KOPT-K1 (cell line): ENCODE results near the gene A2ML1.
"Not testable (repeated sequence)": the region's sequence is repeated elsewhere in the genome, so short reads cannot be mapped to it uniquely, and the experiment has no call there.

Experiments
- H3K27ac ChIP-seq: fragments of 200-600 bp; sonication (generic); 2 replicates; pipeline ENCODE4 v1.5.1; 2016; ENCODE audit warnings: antibody characterized with exemption, mild to moderate bottlenecking, low read depth, low read length; ENCODE audit not compliant: poor library complexity, severe bottlenecking
- H3K36me3 ChIP-seq: fragments of 200-600 bp; sonication (generic); 2 replicates; pipeline ENCODE4 v1.5.1; 2017; ENCODE audit warnings: antibody characterized with exemption, mild to moderate bottlenecking, low read length, moderate library complexity; ENCODE audit not compliant: insufficient read depth
- H3K9me3 ChIP-seq: fragments of 200-600 bp; sonication (generic); 2 replicates; pipeline ENCODE4 v1.5.1; 2017; ENCODE audit warnings: antibody characterized with exemption, low read length, mild to moderate bottlenecking; ENCODE audit not compliant: insufficient read depth, poor library complexity, severe bottlenecking

Gene A2ML1

DNA sequence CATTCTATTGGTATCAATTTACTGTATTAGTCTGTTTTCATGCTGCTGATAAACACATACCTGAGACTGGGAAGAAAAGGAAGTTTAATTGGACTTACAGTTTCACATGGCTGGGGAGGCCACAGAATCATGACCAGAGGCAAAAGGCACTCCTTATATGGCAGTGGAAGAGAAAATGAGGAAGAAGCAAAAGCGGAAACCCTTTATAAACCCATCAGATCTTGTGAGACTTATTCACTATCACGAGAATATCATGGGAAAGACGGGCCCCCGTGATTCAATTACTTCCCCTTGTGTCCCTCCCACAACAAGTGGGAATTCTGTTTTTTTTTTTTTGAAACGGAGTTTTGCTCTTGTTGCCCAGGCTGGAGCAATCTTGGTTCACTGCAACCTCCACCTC, 80.3 kb downstream of the A2ML1 start:
- not testable (repeated sequence) for H3K36me3 ChIP-seq, H3K27ac ChIP-seq
- peaks cover 11% of the 10 kb centered on the region for H3K9me3 ChIP-seq

DNA sequence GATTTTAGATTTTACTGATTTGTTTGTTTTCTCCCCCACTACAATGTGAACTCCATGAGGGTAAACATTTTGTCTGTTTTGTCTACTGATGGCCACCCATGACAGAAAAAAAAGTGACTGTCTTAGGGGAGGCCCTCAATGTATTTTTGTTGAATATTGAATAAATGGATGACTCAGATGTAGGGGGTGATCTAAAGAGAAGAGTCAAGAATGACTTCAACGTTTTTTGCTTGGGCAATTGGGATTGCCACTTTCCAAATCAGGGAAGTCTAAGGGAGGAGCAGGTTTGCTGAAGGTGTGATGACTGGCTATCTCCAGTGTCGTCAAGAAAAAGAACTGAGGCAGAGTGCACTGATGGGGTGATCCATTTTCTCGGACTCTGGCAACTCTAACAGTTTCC, 81.2 kb downstream of the A2ML1 start:
- Histone ChIP-seq H3K9me3 (peaks cover 11% of the 10 kb centered on the region), H3K36me3 (no peaks in the 10 kb centered on the region), H3K27ac (no peak overlapping the region)

DNA sequence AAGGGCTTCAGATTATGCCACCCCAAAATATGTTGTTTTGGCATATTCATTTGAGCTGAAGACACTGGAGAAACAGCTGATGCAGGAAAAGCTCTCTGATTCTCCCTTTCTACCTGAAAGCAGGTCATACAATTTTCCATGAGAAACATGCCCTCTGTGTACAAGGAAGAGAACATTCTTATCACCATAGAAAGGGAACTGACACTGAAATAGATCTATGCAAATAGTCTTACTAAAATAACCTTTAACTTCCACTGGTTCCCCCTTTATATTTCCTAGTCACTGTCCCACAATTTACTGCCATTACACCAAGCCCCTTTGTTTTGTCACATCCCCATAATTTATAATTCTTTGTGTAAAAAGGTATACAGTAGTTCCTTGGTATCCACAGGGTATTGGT, 82.2 kb downstream of the A2ML1 start:
- H3K27ac ChIP-seq, result no peak overlapping the region
- H3K9me3 ChIP-seq, result peaks cover 11% of the 10 kb centered on the region
- no peaks in the 10 kb centered on the region for H3K36me3 ChIP-seq

DNA sequence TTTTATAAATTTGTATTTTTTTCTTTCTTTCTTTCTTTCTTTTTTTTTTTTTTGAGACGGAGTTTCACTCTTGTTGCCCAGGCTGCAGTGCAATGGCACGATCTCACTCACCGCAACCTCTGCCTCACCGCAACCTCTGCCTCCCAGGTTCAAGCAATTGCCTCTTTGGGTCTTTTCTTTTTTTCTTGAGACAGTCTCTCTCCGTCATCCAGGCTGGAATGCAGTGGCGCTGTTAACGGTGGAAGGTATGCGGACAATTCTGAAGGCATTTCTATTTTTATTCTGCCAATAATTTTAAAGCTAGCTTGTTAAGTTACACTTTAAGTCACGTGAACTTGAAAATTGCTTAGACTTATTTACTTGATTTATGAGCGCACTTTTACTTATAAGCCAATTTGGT, 83.1 kb downstream of the A2ML1 start:
- H3K36me3 ChIP-seq, result no peaks in the 10 kb centered on the region
- peaks cover 11% of the 10 kb centered on the region for H3K9me3 ChIP-seq
- H3K27ac ChIP-seq, result no peak overlapping the region

DNA sequence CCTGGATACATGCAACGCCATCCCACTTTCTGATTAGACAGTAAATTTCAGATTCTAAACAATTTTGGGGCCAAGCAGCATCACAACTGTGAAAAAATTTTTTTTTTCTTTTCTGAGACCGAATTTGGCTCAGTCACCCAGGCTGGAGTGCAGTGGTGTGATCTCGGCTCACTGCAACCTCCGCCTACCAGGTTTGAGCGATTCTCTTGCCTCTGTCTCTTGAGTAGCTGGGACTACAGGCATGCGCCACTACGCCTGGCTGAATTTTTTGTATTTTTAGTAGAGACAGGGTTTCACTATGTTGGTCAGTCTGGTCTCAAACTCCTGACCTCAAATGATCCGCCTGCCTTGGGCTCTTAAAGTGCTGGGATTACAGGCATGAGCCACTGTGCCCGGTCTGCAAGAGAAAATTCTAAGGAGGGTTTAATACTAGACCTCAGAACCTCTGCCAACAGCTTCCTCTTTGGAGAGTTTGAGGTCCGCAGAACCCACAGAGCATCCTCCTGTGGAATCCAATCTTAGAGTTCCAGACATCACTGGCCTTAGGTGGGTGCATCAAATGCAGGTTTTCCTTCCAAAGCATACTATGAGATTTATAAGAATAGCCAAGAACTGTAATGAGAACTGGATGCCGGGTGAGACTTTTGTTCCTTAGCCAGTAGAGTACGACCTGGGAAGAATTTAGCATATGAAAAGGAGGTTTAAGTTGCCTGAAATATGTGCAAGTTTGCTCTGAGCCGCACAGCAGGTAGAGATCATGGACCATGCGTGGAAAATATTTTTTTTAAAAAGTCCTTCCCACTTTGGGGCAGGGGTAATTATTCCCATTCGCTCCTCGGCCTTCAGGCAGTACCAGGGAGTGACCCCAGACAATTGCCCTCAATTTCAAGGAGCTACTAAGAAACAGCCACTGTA, 84.1 kb downstream of the A2ML1 start:
- Histone ChIP-seq H3K36me3 (no peaks in the 10 kb centered on the region), H3K27ac (no peak overlapping the region), H3K9me3 (peaks cover 2% of the 10 kb centered on the region)

DNA sequence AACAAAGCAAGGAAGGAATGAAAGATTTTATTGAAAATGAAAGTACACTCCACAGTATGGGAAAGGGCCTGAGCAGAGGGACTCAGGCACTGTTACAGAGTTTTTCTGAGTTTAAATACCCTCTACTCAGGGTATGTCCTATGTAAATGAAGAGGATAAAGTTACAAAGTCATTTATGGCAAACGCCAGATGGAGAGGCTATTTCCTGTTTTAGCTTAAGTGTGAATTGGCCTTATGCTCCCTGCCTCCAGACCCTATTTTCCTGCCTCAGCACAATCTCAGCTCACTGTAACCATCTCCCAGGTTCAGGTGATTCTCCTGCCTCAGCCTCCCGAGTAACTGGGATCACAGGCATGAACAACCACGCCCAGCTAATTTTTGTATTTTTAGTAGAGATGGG, 85.1 kb downstream of the A2ML1 start:
- H3K27ac ChIP-seq, result no peak overlapping the region
- H3K36me3 ChIP-seq, result no peaks in the 10 kb centered on the region
- H3K9me3 ChIP-seq, result no peaks in the 10 kb centered on the region

DNA sequence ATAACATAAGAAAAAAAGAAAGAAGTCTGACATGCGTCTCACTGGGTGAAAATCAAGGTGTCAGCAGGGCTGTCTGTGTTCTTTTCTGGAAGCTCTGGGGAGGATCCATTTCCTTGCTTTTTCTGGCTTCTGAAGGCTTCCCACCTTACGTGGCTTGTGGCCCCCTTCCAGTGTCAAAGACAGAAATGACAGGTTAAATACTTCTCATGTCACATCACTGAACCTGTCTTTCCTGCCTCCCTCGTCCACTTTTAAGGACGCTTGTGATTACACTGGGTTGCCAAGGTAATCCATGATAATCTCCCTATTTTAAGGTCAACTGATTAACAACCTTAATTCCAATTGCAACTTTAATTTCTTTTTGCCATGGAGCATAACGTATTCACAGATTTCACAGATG, 87.3 kb downstream of the A2ML1 start:
- no peaks in the 10 kb centered on the region for H3K36me3 ChIP-seq
- H3K27ac ChIP-seq, result no peak overlapping the region
- no peaks in the 10 kb centered on the region for H3K9me3 ChIP-seq

DNA sequence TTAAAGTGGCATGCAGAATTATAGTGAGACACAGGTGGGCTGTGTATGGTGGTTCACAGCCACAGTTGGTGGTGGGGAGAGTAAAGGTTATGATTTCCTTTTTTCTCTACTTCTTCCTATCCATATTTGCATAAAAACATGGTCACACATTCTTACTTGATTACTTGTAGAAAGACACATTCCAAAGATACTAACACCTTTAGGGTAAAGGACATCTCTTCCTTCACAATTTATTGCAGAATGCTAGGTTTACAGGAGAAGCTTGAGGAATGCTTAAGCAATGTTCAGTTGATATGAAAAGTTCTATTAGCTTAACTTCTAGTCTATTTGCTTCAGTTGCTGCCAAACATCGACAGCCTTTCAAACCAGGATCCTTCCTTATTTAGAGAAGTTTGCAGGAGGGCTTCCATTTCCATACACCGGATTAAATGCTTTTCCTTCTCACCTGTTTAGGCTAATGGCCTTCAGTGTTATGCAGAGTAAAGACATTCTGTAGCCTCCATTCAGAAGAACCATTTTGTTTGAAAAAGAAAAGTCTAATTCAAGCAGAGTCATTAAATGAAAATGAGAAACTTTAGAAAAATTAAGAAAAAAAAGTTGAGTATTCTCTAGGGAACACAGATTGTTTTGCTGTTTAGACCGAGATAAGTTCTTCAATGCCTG, 89.3 kb downstream of the A2ML1 start:
- Histone ChIP-seq H3K9me3 (no peaks in the 10 kb centered on the region), H3K27ac (no peak overlapping the region)

DNA sequence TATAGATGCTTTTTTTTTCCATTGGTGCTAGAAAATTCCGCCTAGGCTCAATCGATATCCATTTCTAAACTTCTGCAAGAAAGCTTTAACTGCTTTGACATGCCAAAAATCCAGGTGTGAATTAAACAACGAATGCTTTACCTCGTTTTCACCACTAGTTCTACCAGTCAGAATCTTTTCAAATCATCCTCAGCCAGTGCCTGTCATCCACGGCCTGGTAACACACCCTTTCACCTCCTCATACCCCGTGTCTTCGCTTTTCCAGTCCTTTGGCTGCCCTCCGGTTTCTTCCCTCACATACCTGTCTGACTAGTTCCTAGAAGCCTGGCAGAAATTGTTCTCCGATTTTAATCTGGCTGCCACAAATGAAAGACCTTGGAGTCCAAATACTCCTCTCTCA, 90.5 kb downstream of the A2ML1 start:
- Histone ChIP-seq H3K27ac (no peak overlapping the region), H3K9me3 (no peaks in the 10 kb centered on the region)

More for the DNA sequence above, 89.3 kb downstream of the A2ML1 start:
- H3K36me3 ChIP-seq, result no peaks in the 10 kb centered on the region

DNA sequence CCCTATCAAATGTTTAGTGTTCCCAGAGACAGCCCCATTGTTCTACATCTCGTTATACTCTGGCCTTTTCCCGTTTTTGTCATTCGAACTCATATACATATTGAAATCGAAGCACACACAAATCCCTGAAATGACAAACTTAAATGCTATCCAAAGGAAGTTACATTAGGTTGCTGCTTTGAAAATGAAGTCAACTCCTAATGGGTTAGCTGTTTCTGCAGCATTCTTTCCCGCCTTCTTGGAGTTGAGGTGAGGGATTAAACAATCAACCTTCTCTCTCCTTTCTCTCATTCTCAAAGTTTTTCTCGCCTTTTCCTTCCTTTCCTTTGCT, 91.2 kb downstream of the A2ML1 start:
- Histone ChIP-seq H3K36me3 (peaks cover 5% of the 10 kb centered on the region), H3K27ac (peak overlapping the region; percentile 68), H3K9me3 (no peaks in the 10 kb centered on the region)

More for the DNA sequence above, 90.5 kb downstream of the A2ML1 start:
- no peaks in the 10 kb centered on the region for H3K36me3 ChIP-seq

DNA sequence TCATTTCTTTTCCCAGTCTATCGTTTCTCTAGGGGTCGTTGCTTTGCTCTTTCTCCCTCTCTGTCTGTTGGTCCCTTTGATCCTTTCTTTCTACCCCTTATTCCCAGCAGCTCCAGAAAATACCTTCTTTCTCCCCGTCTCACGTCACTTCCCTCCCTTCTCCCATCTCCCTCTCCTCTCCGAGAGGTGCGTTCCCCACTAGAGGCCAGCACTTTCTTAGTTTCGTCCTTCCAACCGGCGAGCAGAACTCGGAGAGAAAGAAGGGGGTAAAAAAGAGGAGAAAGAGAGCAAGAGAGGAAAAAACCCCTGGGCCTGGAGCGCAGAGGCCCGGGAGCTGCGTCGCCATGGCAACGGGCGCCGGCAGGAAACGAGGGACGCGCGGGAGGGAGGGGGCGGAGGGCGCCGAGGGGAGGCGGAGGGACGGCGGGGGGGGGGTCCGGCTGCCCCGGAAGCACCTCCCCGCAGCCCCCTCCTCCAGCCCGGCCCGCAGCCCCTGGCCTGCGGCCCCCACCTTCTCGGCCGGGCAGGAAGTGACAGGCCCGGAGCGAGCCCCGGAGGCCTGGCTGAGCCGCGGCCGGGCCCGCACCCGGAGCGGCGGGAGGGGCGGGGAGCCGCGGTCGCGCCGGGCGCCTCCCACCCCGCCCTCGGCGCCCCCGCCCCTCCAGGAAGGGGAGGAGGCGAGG, 91.8 kb downstream of the A2ML1 start, which contains the start of gene PHC1:
Gene PHC1, plus strand, starts transcription at position 477 of the 683 bp plus-strand sequence. CDS start 3,169 bp downstream, outside the sequence.
- H3K9me3 ChIP-seq, H3K36me3 ChIP-seq: not testable (repeated sequence)
- peak within 1 kb of the TSS; percentile 68 for H3K27ac ChIP-seq

DNA sequence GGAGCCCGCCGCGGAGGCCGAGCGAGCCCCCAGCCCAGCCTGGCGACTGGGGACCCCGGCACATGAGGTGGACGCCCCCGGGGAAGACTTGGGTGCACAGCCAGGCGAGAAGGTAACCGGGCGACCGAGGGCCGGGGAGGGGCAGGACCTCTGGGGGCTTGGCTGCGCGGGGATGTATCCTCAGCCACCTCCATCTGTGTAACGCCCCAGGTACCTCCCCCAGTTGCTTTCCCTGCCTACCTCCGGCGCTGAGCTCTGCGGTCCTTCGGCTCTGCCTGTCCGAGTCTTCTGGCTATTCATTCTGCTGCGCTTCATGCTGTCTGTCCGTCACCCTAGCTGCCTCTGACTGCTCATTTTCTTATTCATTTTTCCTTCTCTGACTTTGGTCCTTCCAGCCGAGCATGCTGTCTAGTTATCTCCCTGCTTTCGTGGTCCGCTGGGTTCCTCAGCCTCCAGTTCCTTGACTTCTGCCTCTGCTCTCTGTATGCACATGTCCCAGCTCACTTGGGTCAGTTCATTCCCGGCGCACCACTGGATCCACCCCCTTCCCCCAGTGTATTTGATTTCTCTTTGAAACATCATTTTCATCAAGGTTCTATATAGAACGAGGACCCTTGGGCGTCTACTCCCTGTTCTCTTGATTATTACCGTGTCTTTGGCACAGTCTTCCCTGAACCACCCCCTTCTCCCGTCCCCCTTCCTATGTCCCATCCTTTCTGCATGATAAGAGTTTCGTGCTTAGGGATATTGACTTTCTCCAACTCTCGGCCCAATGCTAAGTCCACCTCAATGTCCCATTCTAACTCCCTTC, 92.5 kb downstream of the A2ML1 start:
- peaks cover 17% of the 10 kb centered on the region for H3K36me3 ChIP-seq
- H3K9me3 ChIP-seq, result no peaks in the 10 kb centered on the region
- H3K27ac ChIP-seq, result peak overlapping the region; percentile 68

DNA sequence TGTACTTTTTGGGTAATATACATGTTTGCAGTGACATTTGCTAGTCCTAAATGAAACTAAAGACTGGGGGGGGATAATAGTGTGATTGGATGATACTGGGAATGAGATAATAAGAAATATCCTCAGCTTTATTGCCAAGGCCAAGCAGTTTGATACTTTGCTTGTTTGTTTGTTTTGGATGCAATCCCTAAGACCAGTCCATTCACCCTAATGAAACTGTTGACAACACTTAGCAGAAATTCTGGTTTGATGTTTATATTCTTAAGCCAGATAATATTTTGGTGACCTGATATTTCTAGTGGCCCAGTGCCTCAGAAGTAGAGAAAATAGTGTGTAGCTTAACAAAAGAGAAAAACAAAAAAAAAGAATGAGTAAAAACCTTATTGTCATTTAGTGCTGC, 93.7 kb downstream of the A2ML1 start:
- H3K36me3 ChIP-seq, result peaks cover 26% of the 10 kb centered on the region
- no peak overlapping the region for H3K27ac ChIP-seq
- no peaks in the 10 kb centered on the region for H3K9me3 ChIP-seq

DNA sequence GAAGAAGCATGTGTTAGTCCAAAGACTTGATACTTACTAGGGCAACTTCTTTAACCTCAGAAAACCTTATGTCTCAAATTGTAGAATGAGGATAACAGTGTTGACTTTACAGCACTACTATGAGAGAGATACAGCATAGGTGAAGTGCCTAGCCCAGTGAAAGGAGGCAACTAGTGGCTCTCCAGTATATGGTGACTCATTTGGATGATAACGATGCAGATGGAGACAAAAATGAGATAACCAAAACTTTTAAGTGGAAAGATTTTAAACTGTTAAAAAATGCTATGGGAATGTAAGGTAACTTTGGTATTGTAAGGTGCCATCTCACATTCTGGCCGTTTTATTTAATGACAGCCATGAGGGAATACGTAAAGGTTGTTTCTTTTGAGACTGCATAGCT, 94.6 kb downstream of the A2ML1 start:
- H3K9me3 ChIP-seq, result no peaks in the 10 kb centered on the region
- H3K36me3 ChIP-seq, result peaks cover 35% of the 10 kb centered on the region
- no peak overlapping the region for H3K27ac ChIP-seq

DNA sequence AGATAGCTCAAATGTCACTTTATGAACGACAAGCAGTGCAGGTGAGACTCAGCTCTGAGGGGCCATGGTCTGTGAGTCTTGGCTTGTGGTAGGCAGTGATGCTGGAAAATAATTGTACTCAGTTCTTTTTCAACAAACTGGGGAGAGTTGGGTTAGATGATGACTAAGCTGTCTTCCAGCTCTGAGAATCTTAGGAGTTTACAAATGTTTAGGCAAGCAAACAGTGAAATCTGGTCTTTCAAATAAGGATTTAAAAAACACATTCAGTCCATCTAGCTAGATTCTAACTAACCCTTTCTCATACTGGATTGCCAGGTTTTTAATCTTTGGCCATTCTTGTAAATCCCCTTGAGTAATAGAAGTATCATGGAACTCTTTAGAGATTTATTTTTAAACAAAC, 95.3 kb downstream of the A2ML1 start:
- no peaks in the 10 kb centered on the region for H3K9me3 ChIP-seq
- peaks cover 41% of the 10 kb centered on the region for H3K36me3 ChIP-seq
- no peak overlapping the region for H3K27ac ChIP-seq
